Activated T-cell treated with anti-CD3 and anti-CD28 coated beads for 24 hours (primary cell): ENCODE results near the gene COL2A1.
"Not testable (repeated sequence)": the region's sequence is repeated elsewhere in the genome, so short reads cannot be mapped to it uniquely, and the experiment has no call there.

Experiments used
- DNase-seq: peaks from one replicate; pipeline ENCODE4 v3.0.0-alpha.2; 2020; ENCODE audit warnings: low read depth

COL2A1 gene

DNA sequence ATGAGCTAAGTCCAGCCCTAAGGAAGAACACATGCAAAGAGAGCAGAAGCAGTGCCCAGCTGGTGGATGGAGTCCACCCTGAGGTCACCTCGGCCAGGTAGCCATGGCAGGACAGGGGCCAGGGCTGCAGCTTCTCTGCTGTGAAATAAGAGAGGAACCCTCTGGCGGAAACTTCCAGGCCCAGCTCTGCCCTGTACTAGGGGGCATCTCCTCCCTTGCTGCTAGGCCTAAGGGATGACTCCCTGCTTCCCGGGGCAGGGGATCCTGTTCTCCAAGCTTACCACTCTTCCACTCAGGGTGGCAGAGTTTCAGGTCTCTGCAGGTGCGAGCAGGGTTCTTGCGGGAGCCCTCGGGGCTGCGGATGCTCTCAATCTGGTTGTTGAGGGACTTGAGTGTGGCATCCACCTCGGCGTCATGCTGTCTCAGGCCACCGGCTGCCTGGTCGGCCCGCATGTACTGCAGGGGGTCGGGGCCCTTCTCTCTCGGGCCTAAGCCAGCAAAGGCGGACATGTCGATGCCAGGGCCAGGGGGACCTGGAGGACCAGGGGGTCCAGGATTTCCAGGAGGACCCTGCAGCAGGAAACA is 29.1 kb downstream of the COL2A1 start:
- no peak for DNase-seq

DNA sequence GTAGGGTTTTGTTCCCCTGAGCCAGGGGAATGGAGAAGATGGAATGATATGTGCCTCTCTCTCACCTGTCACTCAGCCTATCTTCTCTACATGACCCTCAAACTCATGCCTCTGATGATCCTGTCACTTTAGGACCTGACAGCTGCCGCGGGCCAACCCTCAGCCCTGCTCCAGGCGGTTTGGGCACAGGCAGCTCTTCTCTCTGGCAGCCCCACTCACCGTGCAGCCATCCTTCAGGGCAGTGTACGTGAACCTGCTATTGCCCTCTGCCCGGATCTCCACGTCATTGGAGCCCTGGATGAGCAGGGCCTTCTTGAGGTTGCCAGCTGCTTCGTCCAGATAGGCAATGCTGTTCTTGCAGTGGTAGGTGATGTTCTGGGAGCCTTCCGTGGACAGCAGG is 30.4 kb downstream of the COL2A1 start:
- DNase-seq = no peak

DNA sequence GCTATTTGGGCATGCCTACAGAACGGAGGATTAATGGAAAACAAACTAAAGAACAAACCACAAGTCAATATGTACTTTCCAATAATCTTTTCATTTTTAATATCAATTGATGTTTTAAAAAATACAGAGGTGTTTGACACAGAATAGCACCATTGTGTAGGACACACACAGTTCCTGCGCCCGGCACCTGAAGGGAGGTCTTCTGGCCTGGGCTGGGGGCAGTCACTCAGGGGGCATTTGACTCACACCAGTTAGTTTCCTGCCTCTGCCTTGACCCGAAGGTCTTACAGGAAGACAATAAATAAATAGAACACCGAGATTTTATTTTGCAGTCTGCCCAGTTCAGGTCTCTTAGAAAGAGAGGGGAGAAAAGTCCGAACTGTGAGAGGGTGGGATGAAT is 31.4 kb downstream of the COL2A1 start:
- DNase-seq = no peak

DNA sequence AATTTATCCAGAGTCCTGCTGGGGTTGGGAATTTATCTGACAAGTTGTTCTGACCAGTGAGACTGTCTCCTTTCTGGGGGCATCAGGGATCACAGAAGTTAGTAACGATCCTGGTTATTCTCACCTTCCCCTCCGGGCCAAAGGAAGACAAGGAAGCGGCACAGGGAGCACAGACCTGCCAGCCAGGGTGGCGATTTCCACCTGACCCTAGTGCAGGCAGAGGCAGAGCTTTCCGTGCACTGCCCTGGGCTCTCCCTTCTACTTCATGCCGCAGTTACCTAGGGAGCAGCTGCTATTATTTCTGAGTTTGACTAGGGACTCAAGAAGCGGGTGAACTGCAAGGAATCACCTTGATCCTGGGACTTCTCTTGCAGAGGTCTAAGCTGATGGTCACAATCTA is 33.4 kb downstream of the COL2A1 start:
- DNase-seq = no peak

DNA sequence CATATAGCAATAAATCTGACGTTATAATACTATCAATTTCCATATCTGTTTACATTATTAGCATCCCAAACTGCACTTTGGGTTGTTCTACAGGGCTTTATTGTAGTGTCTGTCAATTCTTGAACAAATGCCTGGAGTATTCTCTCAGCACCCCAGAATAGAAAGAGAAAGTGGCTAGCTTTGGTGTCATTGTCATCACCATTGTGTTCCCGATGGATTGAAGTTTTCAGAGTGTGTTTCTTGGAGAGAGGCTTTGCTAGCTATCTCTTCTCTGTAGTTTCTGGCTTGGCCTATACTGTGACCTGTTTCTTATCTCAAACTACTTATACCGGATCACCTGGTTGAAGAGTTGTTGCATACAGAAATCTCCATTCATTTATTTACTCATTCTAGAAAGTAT is 34.4 kb downstream of the COL2A1 start:
- DNase-seq = no peak

DNA sequence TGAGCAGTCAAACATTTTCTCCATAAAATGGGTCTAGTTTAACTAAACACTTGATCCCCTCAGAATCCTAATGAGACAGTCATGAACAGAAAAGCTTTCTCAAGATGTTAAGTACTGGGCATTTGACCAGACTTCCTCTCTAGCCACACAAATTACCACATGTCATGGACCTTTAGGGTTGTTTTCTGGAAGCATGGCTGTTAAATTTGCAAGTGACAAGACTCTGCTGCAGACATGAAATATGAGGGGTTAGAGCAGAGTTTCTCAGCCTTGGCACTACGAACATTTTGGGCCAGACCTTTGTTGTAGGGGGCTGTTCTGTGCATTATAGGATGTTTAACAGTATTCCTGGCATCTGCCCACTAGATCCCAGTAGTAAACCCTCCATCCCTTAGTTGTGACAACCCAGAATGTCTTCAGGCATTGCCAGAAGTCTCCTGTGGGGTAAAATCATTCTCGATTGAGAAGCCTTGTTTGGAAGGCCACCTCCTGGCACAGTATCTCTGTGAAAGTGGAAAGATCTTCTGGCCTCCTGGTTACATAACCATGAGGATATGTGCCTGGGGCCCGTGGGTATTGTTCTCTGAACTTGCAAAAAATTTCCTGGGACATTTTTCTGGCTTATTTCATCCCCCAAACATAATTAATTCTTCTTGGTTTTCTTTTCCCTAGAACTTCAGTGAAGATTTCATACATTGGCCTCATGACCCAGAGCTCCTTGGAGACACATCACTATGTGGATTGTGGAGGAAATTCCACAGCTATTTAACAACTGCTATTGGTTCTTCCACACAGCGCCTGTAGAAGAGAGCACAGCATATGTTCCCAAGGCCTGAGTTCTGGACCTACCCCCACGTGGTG is 36.6 kb downstream of the COL2A1 start:
- no peak for DNase-seq

DNA sequence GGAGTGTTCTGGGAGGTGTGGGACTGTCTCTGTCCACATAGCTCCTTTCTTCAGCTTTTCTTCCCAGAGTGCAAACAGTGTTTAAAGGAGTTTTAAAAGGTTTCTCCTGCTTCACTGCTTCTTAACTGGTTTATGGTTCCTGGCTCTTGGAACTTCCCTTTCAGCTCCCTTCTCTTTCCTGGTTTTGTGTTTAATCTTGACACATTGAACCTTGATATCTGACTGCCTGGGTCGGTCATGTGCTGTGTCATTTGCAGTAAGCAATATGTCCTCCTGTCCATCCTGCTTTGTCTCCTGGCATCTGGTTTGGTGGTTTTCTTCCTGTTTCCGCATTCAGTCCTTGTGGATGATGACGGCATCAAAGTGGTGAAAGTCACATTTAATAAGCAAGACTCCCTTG is 38.7 kb downstream of the COL2A1 start:
- DNase-seq = no peak

DNA sequence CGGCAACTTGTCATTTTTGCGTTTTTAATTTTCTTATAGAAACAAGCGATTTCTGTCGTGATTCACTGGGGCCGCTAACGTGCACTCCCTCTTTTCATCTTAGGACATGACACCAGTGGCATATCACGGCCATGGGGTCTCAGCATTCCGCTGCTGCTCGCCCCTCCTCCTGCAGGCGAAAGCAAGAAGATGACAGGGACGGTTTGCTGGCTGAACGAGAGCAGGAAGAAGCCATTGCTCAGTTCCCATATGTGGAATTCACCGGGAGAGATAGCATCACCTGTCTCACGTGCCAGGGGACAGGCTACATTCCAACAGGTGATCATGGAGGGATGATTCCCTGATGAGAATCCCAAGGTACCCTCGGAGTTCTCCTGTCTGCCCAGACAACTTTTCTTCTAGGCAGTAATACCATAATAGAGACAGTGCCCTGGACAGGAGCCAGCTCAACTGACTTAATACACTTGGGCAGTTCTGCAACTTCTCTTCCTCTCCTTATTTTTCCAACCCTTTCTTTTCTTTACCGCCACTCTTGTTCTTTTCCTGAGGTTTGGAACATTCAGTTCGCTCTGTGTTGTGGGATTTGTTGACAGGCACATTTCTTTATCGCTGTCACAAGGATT is 40.1 kb downstream of the COL2A1 start:
- DNase-seq = no peak

DNA sequence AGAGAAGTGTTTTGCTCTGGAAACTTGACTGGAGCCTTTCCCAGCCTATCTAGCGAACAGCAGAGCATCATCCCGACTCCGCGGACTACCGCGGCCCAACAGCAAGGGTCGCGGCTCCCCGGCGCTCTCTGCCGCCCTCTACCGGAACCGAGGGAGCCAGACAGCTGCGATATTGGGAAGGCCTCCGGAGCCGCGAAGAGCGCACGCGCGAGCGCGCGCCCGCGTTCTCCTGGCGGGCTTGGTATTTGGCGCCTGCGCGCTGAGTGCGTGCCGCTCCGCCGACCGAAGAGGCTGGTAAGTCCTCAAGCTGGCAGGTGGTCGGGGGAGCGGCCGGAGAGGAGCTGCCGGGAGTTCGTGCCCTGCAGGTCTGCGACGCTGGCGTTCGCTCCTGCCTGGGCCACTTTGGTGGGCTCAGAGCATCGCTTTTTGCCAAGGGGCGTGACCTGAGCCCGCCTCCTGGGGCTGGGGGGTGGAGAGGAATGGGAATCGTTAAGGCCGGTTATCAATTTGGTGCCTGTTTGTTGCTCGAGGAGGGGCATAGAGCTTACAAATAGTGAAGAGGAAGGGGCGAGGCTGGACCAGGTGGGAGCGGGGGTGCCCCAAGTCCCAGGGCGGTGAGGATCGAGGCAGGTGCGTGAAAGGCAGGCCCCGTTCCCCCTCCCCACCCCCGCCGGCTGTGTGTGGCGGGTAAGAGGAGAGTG is 40.8 kb downstream of the COL2A1 start, which contains the start of gene TMEM106C:
Gene TMEM106C, plus strand, starts transcription at position 257 of the 701 bp plus-strand sequence. CDS start 641 bp downstream, outside the sequence.
- DNase-seq = peak; percentile 88

DNA sequence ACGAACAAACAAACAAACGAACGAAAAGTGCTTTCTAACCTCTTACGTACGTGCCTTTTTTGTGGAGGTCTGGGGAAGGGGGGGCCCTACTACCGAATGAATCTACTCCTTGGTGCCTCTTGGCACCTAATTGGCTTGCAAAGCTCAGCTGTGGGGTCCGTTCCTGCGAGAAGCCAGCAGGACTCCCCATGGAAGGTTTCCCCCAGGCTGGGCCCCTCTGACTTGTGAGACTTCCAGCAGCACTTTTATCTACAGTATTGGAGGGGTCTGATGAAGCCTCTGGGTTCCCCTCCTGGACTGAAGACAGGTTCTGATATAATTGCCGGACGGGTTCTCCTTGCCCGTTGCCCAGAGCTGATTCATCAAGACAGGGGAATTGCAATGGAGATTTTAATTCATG is 42.1 kb downstream of the COL2A1 start:
- DNase-seq = no peak

DNA sequence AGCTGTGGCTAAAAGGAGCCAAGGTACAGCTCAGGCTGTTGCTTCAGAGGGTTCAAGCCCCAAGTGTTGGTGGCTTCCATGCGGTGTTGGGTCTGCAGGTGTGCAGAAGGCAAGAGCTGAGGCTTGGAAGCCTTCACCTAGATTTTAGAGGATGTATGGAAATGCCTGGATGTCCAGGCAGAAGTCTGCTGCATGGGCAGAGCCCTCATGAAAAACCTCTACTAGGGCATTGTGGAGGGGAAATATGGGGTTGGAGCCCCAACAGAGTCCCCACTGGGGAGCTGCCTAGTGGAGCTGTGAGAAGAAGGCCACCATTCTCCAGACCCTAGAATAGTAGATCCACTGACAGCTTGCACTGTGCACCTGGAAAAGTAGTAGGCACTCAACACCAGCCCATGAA is 46.6 kb downstream of the COL2A1 start:
- not testable (repeated sequence) for DNase-seq

DNA sequence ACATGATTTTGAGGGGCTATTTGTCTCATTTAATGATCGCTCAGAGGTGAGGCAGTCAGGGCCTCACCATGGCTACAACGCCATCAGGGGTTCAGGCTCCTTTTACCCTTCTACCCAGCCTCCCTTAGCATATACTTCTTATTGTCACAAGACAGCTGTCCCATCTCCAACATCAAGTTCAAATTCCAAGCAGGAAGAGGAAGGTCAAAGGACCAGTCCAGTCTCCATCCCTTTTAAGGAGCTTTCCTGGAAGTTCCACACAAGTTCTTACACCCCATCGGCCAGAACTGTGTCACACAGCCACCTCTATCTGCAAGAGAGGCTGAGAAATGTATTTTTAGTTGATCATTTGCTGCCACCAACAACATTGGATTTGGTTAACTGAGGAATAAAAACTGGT is 49.2 kb downstream of the COL2A1 start:
- DNase-seq = no peak

DNA sequence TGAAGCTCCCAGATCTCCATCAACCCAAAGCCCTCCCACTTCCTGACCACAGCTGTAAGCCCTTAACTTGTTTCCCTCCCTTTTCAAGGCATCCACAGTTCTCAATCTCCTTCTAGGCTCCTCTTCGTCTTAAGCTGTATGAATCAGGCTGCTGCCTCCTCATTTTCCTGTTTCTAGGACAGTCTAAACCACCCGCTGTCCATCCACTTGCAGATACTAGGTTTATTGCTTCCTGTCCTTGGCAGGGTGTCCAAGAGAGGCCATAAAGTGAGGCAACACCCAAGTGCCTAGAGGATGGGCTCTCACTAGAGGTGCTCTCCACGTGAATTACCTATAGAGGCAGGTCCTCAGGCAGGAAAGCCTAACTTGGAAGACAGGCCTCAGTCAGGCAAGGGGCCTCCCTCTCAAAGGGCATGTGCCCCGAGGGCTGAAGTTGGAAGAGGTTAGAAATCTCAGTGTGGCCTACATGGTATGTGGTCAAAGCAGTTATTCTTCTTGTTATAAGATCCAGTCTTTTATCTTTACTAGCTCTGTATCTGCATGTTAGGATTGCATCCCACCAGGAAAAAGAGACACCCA is 49.7 kb downstream of the COL2A1 start:
- DNase-seq = no peak

DNA sequence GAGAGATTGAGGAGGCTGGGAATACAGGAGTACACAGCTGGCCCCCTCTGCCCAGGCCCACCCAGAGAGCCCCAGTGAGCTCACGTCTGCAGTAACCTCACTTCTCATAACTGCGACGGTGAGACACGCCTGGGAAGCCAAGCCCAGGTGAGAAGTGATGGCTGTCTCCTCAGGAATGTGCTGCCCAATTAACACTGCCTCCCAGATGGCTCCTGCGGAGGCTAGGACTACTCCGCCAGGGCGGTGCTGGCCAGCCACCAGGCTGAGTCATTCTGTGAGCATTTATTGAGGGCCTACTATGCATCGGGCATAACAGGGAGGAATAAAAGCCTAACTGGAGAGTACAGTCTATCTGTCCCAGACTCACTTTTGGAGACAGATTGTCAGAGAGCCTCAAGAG is 50.2 kb downstream of the COL2A1 start:
- DNase-seq = no peak

DNA sequence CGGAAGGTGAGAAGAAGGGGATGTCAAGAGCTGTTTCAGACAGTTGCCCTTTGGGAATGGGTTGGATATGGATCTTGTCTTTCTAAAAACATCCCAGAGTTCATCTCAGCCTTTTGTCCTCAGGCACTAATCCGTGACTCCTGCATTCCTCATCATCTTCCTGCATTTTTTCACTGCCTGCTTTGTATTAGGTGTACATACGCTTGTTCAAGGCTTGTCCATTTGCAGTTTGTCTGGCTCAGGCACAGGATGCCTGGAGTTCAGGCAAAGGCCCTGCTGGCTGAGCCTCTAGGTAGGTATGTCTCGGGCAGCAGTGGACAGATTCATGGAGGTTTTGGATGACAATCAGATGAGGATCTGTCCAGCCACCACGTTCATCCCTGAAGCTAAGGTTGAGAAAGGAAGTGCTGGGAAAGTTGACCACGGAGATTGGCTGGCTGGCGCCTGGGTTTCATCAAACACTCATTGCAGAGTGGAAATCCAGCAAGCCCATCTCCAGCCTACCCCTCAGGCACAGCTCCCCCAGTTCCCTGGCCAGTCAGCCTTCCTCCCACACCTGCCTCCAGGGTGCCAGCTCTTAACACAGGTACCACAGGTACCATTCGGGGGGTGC is 53.3 kb downstream of the COL2A1 start:
- DNase-seq = no peak

DNA sequence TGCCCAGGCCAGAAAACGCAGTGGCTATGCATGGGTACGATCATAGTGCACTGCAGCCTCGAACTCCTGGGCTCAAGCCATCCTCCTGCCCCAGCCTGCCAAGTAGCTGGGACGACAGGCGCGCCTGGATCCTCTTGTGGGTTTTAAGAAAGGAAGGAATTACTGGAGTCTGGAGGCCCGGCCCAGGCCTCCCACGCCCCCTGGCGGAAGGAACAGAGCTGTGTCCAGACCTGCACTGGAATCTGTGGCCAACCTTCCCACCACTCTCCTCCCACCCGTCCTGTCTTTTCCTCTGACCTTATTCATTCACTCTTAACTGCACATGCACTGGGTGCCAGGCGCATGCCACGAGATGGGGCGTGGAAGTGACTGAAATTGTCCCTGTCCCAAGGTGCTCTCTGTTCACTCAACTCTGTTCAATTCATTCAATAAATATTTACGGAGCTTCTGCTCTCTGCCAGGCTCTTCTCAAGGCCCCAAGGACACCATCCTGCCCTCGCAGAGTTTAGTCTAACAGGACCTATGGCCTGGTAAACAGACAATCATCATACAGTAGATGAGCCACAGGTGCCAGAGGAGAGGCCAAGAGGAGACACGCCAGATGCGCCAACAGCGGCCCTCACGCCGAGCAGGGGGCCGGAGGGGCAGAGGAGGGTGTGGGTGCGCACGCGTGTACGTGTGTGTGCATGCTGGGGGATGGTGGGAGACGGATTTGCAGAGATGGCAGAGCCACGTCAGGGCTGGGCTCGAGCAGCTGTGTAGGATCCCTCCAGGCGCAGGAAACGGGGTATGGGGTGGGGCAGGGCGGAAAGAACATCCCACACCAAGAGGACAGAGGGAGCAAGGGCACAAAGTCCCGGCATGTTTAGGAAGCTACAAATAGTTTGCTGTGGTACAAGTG is 54.6 kb downstream of the COL2A1 start:
- DNase-seq = peak; percentile 32

DNA sequence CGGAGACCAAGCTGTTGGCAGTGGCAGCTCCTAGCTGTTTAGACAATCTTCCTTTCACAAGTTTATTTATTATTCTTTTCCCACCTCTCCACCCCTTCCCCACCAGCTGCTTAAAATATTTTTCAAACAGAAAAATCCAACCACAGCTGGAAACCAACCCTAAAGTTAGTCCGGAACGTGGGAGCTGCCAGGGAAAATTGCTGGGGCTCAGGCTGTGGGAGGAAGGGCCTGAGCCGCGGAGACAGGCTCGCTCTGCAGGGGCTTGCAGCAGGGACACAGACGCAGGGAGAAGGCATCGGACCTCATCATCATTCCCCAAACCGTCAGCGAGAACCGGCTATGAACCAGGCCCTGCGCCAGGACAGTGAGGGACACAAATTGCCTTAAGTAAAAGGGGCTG is 56.9 kb downstream of the COL2A1 start:
- DNase-seq = no peak

DNA sequence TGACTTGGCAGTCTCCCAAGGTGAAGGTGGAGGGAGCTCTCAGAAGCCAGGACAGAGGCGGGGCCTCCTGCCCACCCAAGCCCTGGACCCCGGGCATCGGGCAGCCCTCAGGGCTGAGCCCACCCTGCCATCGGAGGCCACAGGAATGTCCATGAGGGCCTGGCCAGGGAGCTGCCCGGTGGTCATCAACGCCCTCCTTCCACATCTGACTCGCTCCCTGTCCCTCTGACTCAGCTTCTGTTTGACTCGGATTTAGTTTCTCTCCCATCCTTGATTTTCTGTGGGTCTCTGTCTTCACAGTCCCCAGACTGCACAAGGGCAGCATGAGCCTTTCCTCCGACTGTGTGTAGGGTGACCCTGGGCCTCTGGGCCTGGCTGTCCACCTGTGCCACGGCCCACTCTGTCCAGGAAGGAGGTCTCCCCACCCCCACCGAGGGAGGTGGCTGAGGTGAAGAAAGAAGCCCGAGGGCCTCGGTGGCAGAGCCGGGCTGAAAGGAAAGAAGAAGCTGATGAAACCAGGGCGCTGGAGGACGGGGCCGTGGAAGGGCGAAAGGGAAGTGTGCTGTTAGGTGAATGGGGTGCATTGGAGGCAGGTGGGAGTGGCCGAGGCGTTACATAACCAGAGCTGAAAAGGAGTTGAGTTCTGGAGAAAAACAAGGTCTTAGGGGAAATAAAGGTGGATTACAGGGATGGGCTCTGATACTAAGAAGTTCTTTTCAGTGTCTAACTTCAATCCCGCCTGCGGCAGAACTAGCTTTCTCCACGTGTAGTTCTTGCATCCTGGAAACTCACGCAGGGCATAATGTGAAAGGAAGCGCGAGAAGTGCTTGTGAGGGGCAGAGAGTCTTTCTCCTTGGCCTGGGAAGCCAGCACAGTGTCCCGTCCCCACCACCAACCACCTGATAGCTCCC is 57.6 kb downstream of the COL2A1 start:
- DNase-seq = no peak

DNA sequence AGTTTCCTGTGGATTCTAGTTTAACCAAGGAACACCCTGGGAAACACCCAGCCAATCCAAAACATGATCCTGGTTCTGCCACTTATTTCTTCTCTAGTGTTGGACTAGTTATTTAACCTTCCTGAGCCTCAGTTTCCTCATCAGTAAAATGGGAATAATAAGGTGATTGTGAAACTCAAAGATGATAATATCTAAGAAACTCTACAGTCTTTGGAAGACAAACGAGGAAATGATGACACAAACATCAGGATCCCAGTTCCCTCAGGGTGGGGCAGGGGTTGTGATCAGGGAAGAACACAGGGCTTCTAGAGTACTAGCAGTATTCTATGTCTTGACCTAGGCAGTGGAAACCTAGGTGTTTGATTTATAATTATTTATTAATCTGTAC is 58.9 kb downstream of the COL2A1 start:
- no peak for DNase-seq
